Activated effector memory CD4-positive, alpha-beta T cell treated with anti-CD3 and anti-CD28 coated beads, Interleukin-2, amount 50 U/mL, for 16 hours (primary cell): ENCODE measurements around the gene OR1A2.
"Not testable (repeated sequence)": the region's sequence is repeated elsewhere in the genome, so short reads cannot be mapped to it uniquely, and the experiment has no call there.

ENCODE experiments used
- DNase-seq: peaks from one replicate; pipeline ENCODE4 v3.0.0-alpha.2; 2020

Gene OR1A2, protein sequence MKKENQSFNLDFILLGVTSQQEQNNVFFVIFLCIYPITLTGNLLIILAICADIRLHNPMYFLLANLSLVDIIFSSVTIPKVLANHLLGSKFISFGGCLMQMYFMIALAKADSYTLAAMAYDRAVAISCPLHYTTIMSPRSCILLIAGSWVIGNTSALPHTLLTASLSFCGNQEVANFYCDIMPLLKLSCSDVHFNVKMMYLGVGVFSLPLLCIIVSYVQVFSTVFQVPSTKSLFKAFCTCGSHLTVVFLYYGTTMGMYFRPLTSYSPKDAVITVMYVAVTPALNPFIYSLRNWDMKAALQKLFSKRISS

DNA sequence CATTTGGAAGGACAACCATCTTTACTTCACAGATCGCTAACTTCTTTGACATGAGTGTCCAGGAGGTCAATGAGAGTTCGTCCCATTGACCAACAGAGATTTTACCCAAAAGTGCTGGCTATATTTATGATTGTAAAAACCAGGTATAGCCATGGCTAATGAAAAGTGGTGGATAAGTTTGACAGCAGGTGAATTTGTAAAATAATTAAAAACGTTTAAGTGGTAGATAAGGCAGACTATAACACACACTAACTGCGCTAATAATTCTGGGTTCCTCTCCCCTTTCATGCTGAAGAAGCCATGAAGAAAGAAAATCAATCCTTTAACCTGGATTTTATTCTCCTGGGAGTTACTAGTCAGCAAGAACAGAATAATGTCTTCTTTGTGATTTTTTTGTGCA, at the start of gene OR1A2:
TSS of gene OR1A2 (plus strand) at position 301 of the 400 bp plus-strand sequence. CDS start at position 301, 0 bp downstream.
- no peak for DNase-seq

DNA sequence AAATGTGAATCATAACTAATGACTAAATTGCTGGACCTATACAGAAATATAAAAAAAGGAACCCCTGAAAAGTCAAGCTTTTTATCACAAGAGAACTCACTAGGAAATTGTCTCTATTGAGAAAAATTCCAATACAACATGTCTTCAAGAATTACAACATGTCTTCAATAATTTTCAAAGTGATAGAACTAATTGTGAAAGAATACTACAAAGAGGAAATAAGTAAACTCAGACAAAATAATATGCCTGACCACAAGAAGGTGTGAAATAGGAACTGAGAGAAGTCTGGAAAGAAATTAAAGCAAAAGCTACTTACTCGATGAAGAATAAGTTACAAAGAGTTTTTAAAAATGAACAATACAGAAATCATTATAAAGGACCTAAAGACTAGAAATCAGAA, 40.1 kb upstream of the OR1A2 start:
- no peak for DNase-seq

DNA sequence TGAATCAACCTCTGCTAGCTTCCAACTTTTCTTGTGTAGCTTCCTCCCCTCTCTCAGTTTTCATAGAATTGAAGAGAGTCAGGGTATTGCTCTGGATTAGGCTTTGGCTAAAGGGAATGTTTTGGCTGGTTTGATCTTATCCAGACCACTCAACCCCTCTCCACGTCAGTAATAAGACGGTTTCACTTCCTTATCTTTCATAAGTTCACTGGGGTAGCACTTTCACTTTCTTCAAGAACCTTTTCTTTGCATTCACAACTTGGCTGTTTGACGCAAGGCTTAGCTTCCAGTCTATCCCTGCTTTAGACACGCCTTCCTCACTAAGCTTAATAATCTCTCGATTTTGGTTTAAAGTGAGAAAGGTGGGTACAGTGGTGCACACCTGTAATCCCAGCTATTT, 29.7 kb upstream of the OR1A2 start:
- no peak for DNase-seq

DNA sequence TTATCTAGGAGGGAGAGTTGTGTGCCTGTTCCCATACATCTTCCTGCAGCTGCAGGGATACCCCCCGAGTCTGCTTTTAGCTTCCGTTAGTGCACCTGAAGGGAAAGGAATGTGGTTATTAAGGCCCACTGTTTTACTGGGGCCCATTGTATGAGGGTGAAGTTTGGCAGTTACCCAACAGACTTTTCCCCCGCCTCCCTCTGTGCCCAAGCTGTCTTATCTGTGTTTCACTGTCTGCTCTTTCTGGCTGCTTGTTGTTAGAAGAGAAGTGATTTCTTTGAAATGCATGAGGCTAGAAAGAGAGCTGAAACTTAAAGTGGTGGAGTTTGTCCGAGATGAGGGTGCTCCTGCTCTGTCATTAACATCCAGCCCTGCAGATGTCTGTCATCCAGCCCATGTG, 7.4 kb upstream of the OR1A2 start:
- no peak for DNase-seq

DNA sequence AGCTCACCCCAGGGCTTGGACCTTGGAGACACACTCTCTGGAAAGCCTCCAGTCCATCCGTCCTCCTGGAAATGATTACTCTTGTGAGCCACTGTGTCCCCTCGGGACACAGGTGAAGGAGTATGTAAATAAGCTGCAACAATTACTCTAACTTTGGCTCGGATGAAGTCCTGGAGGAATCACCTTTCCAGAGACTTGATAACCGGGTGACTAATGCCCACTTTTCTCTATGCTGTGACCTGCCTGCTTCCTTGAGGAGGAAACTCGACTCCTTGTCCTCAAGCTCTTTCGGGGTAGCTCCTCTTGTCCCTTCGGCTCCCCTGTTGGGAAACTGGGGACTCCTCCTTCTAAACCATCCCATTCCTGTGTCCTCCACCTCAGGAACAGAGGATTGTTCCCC, 10.0 kb downstream of the OR1A2 start, which contains the start of gene OR1A1:
TSS of gene OR1A1 (plus strand) at position 301 of the 400 bp plus-strand sequence. CDS start 7,954 bp downstream, outside the sequence.
- DNase-seq: no peak

DNA sequence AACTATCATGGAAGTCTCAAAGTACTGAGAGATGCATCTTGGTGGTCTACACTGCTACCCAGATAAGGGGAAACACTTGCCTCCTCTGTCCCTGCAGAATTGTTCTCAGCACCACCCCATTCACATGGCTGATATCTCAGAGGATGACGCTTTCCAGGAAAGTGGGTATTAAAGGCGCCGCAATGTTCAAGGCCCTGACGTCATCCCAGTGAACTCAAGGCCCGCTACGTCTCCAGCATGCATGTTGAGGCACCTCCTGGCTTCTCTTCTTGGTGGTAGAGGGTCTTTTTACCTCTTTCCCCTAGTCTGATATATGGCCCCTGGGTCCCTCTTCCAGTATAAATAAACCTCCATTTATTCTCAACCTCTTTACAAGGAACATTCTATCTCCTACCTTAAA, 11.2 kb downstream of the OR1A2 start:
- DNase-seq: no peak

DNA sequence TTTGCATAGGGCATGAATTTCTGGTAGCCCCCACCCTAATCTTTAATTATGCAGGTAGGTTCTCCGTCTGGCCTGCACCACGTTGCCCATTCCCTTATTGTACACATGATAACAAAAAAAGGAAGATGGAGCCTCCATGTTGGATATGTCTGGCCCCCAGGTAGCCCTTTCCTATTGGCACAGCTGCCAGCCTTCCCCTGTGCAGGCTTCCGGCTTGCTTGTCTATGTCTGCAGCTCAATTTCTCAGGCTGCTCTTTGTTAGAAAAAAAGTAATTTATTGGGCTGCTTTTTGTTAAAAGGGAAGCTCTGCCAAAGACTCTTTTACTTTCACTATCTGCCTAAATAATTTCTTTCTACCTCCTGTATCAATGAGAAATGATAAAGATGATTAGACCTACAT, 15.7 kb downstream of the OR1A2 start:
- no peak for DNase-seq

DNA sequence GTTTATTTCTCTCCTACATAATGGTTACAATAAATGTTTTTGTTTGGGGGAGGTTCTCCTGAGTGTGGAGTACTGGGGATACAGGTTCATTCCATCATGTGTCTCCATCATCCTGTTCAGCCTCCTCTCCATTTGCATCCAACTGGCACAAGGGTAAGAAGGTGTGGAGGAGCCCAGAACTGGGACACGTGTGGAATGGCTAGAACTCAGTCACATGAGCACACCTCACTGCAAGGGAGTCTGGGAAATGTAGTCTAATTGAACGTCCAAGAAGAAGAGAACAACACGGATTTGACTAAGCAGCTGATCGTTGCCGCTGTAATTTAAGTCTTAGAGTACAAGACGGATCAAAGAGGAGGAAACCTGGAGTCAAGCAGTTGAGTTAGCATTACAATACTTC, 16.3 kb downstream of the OR1A2 start:
- no peak for DNase-seq

DNA sequence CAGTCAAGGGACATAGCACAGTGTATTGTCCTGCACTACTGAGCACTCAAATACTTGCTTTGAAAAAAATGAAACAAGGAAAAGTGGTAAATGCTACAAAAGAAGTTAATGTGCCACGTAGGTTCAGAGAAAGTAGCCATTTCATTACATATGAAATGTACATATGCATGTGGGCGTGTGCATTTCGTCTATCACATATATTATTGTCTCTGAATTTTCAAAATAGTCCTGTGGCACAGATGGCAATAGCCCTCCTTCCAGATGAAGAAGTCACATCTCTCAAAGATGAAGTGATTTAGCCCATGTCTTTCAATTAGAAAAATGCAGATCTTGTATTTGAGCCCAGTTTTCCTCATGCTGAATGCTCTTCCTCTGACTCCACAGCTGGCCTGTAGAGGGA, 22.7 kb downstream of the OR1A2 start:
- not testable (repeated sequence) for DNase-seq

DNA sequence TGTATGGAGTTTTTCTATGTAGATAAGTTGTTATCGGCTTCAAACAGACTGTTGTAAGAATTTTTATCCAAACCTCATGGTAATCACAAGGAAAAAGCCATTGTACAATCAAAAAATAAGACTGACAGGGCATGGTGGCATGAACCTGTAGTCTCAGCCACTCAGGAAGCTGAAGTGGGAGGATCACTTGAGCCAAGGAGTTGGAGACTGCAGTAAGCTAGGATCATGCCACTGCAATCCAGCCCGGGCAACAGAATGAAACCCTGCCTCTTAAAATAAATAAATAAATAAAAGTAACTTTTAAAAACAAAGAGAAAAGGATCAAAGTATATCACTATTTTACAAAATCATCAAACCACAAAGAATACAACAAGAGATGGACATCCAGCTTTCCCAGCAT, 24.5 kb downstream of the OR1A2 start:
- no peak for DNase-seq

DNA sequence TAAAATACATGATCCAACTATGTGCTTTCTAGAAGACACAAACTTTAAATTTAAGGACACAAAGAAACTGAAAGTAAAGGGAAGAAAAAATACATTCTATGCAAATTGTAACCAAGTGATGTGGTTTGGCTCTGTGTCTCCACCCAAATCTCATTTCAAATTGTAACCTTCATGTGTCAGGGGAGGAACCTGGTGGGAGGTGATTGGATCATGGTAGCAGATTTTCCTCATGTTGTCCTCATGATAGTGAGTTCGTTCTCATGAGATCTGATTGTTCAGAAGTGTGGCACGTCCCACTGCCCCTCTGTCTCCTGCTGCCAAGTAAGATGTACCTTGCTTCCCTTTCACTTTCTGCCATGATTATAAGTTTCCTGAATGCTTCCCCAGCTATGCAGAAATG, 25.2 kb downstream of the OR1A2 start:
- DNase-seq: no peak

DNA sequence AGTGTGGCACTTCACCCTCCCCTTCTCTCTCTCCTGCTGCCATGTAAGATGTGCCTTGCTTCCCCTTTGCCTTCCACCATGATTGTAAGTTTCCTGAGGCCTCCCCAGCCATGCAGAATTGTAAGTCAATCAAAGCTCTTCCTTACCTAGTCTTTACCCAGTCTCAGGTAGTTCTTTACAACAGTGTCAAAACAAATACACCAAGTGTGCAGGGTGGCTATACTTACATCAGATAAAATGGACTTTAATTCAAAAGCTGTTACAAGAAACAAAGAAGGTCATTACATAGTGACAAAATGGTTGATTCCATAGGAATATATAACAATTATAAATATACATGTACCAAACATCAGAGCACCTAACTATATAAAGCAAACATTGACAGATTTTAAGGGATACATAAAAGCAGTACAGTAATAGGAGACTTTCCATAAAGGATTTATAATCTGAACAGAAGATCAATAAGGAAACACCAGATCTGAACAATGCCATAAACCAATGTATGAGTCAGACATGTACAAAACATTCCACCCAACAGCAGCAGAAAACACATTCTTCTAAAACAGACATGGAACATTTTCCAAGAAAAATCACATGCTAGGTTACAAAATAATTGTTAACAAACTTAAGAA, 27.5 kb downstream of the OR1A2 start:
- not testable (repeated sequence) for DNase-seq

DNA sequence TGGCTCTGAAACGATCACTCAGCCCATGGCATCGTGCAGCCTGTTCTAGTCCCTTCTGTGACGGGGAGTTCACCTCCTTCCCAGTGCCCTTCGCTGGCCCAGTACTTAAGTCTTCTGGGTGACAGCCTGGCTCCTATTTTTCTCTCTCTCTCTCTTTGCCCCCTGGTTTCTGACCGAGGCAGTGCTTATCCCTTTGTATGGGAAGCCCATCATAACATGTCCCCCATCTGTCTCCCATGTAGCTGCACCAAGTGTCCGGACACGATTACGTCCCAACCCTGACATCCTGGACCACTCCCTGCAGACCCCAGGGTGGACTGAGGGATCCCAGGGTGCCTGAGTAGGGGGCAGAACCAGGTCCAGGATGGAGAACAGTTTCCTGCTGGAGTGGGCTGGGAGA, 35.0 kb downstream of the OR1A2 start:
- not testable (repeated sequence) for DNase-seq

DNA sequence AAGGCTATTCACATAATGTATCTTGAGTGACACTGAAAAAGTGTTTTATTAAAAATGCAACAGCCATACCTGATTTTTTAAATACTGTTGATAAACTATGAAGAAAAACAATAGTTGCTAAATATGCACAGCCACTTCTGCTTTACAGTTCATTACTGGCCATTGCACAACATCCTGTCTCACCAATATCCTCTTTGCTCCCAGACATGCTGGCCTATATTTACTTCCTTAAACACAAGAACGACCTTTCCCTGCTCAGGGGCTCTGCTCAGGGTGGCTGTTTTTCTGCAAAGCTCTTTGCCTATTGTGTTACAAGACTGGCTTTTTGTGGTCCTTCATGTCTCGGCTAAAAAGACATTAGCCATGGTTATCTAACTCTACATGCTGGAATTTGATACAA, 41.4 kb downstream of the OR1A2 start:
- DNase-seq: not testable (repeated sequence)

DNA sequence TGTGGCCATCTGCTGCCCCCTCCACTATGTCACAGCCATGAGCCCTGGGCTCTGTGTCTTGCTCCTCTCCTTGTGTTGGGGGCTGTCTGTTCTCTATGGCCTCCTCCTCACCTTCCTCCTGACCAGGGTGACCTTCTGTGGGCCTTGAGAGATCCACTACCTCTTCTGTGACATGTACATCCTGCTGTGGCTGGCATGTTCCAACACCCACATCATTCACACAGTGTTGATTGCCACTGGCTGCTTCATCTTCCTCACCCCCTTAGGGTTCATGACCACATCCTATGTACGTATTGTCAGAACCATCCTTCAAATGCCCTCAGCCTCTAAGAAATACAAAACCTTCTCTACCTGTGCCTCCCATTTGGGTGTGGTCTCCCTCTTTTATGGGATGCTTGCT, 43.7 kb downstream of the OR1A2 start:
- not testable (repeated sequence) for DNase-seq

DNA sequence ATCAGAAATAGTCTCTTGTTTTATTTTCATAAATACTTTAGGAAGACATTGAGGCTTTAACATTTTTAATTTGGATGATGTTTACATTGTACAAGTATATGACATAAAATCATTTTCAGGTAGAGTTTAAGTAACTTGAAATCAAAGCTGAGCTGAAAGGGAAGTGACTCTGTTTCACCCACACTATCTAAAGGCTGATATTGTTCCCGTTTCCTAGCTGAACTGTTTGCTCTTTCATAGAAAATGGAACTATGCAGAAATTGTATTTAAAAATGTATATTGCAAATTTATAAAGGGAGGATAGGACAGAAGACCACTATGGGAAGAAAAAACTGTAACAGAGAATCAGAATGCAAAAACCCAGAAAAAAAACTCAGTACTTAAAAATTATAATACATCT, 47.5 kb downstream of the OR1A2 start:
- not testable (repeated sequence) for DNase-seq
